Esophagus squamous epithelium (tissue), 5 donors: Measurements from ENCODE around the gene HORMAD2. TPM values are rescaled to one million over a fixed set of nuclear protein-coding genes. Genes with fewer than 3 reads are reported as not detected.
"Not testable (repeated sequence)": the region's sequence is repeated elsewhere in the genome, so short reads cannot be mapped to it uniquely, and the experiment has no call there.

Experiments used
- DNase-seq: peaks from one replicate; lab custom pipeline; 2025; lab: John Stamatoyannopoulos, UW
- H3K27ac ChIP-seq, 4 donors: fragments of 200-600 bp; sonication (generic); one replicate each; pipeline ENCODE4 v1.5.1; 2016 to 2019; ENCODE audit warnings: mild to moderate bottlenecking in 1 of 4
- H3K27me3 ChIP-seq, 4 donors: fragments of 200-600 bp; sonication (generic); 1 replicate in 3 of 4; 2 replicates in 1 of 4; pipeline versions ENCODE4 v1.5.1 to v1.6.0; 2017 to 2021; ENCODE audit warnings: antibody characterized with exemption in 1 of 4
- H3K36me3 ChIP-seq, 3 donors: fragments of 200-600 bp; sonication (generic); one replicate each; pipeline ENCODE4 v1.5.1; 2016 to 2019
- H3K4me1 ChIP-seq, 3 donors: fragments of 200-600 bp; sonication (generic); one replicate each; pipeline ENCODE4 v1.5.1; 2017 to 2019
- H3K4me3 ChIP-seq, 4 donors: fragments of 200-600 bp; sonication (generic); 1 replicate in 3 of 4; 2 replicates in 1 of 4; pipeline ENCODE4 v1.5.1; 2016 to 2019; ENCODE audit warnings: mild to moderate bottlenecking in 2 of 4, moderate library complexity in 1 of 4
- H3K9me3 ChIP-seq, 3 donors: fragments of 200-600 bp; sonication (generic); one replicate each; pipeline ENCODE4 v1.5.1; 2016 to 2019
- POLR2A ChIP-seq, 4 donors: fragments of 450-650 bp; IDR thresholded peaks; one replicate each; pipeline ENCODE4 v1.6.1; 2017; ENCODE audit warnings: antibody characterized with exemption in 4 of 4, mild to moderate bottlenecking in 4 of 4, moderate library complexity in 3 of 4
- WGBS, 2 donors: methylation state at CpG; one replicate each; pipeline ENCODE4 v1.1.5; 2018; 5-methylcytosine and 5-hydroxymethylcytosine counted together
- intact Hi-C: fragments of 100-400 bp; cut with DNase I; formaldehyde crosslinking; loops from one replicate; pipeline ENCODE4 v1.15.0; 2022
- total RNA-seq, 4 donors: library from RNA; depleted of rRNA; stranded (reverse); fragments of >200 nt; gene quantifications; one replicate each; pipeline ENCODE4 v1.1.0, GENCODE V29; 2016
- TF ChIP-seq, protein P1 (sequence below), 6 experiments: fragments of 450-650 bp in 4 of 6; fragments of 200-600 bp in 2 of 6; sonication (generic) in 2 of 6; IDR thresholded peaks; one replicate each; pipeline ENCODE4 v1.5.1; 2016 to 2019; ENCODE audit warnings: antibody characterized with exemption in 6 of 6, mild to moderate bottlenecking in 4 of 6, moderate library complexity in 4 of 6
- donor health status: DM: yes; HTN: yes; CAD: no.

Gene HORMAD2
- total RNA-seq, 4 donors from 2014 or later: not detected

DNA sequence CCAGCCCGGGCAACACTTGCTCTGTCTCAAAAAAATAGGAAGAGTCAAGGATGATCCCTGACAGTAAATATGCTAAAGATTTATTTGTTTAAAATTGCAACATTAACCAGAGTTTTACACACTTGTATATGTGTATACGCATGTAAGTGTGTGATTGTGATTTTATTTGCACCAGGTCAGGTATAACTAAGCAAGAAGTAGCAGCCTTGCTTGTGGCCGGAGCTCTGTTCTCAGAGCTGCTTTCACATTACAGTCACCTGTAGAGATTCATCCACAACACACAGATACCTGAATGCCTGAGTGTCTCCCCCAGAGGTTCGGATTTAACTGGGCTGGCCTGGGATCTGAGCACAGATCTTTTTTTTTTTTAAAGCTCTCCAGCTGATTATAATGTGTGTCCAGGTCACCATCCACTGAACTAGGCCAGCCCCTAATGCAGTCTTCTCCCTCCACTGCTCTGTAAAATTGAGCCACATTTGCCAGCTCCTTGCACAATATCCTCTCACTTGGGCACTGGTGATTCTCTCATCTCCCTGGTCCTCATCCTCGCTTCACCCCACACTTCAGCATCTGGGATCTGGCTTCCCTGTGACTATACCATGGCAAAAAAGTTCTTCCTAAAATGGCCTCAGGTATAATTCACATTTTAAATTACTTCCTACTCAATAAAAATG lies 118.0 kb downstream of the HORMAD2 start:
- no peak overlapping the region for H3K4me3 ChIP-seq
- peak overlapping the region in 2 of 4 donors; percentile 82 to 90 for H3K27ac ChIP-seq
- intact Hi-C loops: no loop called here
- H3K4me1 ChIP-seq: peaks cover 26 to 66% (median 26%) of the 10 kb centered on the region in 3 donors
- no peaks in the 10 kb centered on the region for H3K27me3 ChIP-seq
- WGBS, 2 donors: 88 to 93% methylated on average over 5 of the region's 5 CpGs
- H3K9me3 ChIP-seq: no peaks in the 10 kb centered on the region
- TF ChIP-seq POLR2A (IDR thresholded peaks at IDR 0.05): no peak
- TF ChIP-seq, protein P1, sequence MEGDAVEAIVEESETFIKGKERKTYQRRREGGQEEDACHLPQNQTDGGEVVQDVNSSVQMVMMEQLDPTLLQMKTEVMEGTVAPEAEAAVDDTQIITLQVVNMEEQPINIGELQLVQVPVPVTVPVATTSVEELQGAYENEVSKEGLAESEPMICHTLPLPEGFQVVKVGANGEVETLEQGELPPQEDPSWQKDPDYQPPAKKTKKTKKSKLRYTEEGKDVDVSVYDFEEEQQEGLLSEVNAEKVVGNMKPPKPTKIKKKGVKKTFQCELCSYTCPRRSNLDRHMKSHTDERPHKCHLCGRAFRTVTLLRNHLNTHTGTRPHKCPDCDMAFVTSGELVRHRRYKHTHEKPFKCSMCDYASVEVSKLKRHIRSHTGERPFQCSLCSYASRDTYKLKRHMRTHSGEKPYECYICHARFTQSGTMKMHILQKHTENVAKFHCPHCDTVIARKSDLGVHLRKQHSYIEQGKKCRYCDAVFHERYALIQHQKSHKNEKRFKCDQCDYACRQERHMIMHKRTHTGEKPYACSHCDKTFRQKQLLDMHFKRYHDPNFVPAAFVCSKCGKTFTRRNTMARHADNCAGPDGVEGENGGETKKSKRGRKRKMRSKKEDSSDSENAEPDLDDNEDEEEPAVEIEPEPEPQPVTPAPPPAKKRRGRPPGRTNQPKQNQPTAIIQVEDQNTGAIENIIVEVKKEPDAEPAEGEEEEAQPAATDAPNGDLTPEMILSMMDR (IDR thresholded peaks at IDR 0.05): no peak
- H3K36me3 ChIP-seq: no peaks in the 10 kb centered on the region
- no peak for DNase-seq

DNA sequence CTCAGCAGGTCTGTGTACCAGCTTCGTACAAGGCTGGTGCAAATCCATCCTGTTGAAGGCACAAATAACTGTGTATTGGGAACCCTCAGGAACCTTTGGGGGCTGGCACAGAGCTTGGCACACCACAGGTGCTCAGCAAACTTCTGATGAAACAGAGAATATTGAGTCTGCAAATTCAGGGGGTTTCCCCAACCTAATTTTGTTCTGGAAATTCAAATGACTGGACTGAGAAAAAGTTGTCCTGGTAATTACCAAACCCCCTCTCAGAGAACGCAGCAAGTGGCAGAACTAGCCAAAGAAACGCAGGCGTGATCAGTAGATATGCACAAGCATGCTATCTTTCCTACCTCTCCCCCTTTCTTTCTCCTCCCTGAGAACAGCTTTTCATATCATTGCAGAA lies 118.7 kb downstream of the HORMAD2 start:
- no peak for TF ChIP-seq POLR2A (IDR thresholded peaks at IDR 0.05)
- TF ChIP-seq, protein P1 (IDR thresholded peaks at IDR 0.05): no peak
- H3K4me3 ChIP-seq: no peak overlapping the region
- 86 to 90% methylated on average over 4 of the region's 4 CpGs for WGBS, 2 donors
- intact Hi-C loops: no loop called here
- H3K27ac ChIP-seq: no peak overlapping the region
- peaks cover 27 to 72% (median 31%) of the 10 kb centered on the region in 3 donors for H3K4me1 ChIP-seq
- no peaks in the 10 kb centered on the region for H3K27me3 ChIP-seq
- no peak for DNase-seq
- no peaks in the 10 kb centered on the region for H3K36me3 ChIP-seq
- H3K9me3 ChIP-seq: no peaks in the 10 kb centered on the region

DNA sequence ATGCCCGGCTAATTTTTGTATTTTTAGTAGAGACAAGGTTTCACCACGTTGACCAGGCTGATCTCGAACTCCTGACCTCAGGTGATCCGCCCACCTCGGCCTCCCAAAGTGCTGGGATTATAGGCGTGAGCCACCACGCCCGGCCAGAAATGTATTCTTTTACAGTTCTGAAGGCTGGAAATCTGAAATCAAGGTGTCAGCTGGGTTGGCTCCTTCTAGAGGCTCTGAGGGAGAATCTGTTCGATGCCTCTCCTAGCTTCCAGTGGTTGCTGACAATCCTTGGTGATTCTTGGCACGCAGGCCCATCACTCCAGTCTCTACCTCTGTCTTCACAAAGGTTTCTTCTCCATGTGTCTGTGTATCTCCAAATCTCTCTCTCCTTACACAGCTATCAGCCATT lies 120.6 kb downstream of the HORMAD2 start:
- H3K27ac ChIP-seq, H3K27me3 ChIP-seq, DNase-seq, H3K4me3 ChIP-seq, H3K9me3 ChIP-seq, intact Hi-C loops, H3K36me3 ChIP-seq: not testable (repeated sequence)
- WGBS, 2 donors: 75 to 79% methylated on average over 4 to 10 of the region's 10 CpGs
- H3K4me1 ChIP-seq: peaks cover 24 to 73% (median 44%) of the 10 kb centered on the region in 3 donors

DNA sequence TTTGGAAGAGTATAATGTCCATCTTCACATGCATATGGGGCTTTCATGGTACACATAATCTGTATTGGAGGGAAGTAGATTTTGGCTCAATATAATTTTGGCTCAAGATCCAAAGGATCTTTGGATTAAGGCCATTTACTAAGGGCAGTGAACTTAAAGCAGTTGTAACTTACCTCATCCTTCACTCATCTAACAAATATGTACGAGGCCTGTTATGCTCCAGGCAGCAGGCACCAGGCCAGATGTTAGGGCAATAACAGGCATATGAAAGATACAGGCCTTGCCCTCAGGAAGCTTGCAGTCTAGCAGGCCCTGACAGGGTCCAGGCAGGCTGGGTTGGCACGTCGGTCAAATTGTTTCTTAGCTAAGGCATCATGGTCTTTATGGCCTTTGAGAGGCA lies 121.7 kb downstream of the HORMAD2 start:
- Histone ChIP-seq H3K4me3 (no peak overlapping the region), H3K36me3 (no peaks in the 10 kb centered on the region), H3K27me3 (peaks cover 0 to 10% (median 0%) of the 10 kb centered on the region in 4 donors), H3K9me3 (no peaks in the 10 kb centered on the region), H3K27ac (peak overlapping the region; percentile 66 to 86 (median 74)), H3K4me1 (peaks cover 15 to 73% (median 47%) of the 10 kb centered on the region in 3 donors)
- DNase-seq: no peak
- WGBS, 2 donors: 56% methylated on average over 3 of the region's 3 CpGs
- intact Hi-C loops: no loop called here
- TF ChIP-seq, protein P1 (IDR thresholded peaks at IDR 0.05): no peak
- TF ChIP-seq POLR2A (IDR thresholded peaks at IDR 0.05): no peak

DNA sequence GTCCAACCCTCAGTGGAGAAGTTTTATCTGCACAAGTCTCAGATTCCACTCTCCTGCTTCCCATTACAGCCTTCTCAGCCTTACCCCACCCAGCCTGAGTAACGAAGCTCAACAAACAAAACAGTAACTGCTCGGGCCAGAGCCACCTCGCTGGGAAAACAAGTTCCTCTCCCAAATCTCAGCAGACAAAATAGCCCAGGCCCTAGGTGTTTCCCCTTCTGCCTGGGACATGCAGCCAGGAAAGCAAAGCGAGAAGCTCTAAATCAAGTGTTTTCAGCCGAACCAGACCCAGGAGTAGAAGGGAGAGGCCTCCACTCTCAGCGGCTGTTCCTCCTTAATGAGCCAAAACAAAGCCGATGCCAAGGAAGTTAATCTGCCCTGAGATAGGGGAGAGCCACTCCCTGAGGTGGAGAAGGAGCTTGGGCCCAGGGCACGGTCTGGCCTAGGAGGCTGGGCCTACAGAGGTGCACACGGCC lies 122.3 kb downstream of the HORMAD2 start:
- Histone ChIP-seq H3K27ac (peak overlapping the region; percentile 72 to 86 (median 76)), H3K9me3 (no peaks in the 10 kb centered on the region), H3K27me3 (peaks cover 0 to 10% (median 0%) of the 10 kb centered on the region in 4 donors), H3K4me1 (peaks cover 12 to 73% (median 51%) of the 10 kb centered on the region in 3 donors), H3K36me3 (no peaks in the 10 kb centered on the region), H3K4me3 (no peak overlapping the region)
- TF ChIP-seq, protein P1 (IDR thresholded peaks at IDR 0.05): no peak
- TF ChIP-seq POLR2A (IDR thresholded peaks at IDR 0.05): no peak
- no peak for DNase-seq
- intact Hi-C loops: no loop called here
- WGBS, 2 donors: 7 to 20% methylated on average over 5 of the region's 9 CpGs
